Endothelial cell of umbilical vein (primary cell): ENCODE results near the gene TMEM109. TPM values are rescaled to one million over a fixed set of nuclear protein-coding genes. Genes with fewer than 3 reads are reported as not detected.

ENCODE experiments used
- BruUV-seq: library from RNA; stranded (reverse); fragments of 400-500 nt; replicated peaks from 2 replicates; lab custom pipeline; 2021; lab: Mats Ljungman, UMichigan
- CTCF ChIA-PET: fragments of 300-600, 350-600 bp; sonication (Branson Sonifier 250); formaldehyde crosslinking; loops from one replicate; lab custom pipeline; 2021; ENCODE audit warnings: antibody characterized with exemption, inconsistent platforms; lab: Charles Lee
- POLR2A ChIA-PET: fragments of 300-600, 350-600 bp; sonication (Branson Sonifier 250); formaldehyde crosslinking; loops from one replicate; lab custom pipeline; 2021; ENCODE audit warnings: antibody characterized with exemption, inconsistent platforms; lab: Charles Lee
- DNase-seq: peaks from one replicate; pipeline ENCODE4 v3.0.0-alpha.2; 2011; ENCODE audit warnings: low read depth, low spot score
- FAIRE-seq: peaks from 2 replicates; lab custom pipeline; 2011; peaks lifted over from hg19 to GRCh38; lab: Jason Lieb, UNC
- H2AFZ ChIP-seq: 2 replicates; pipeline ENCODE4 v1.6.0; 2012; ENCODE audit warnings: low read depth, low read length, control low read depth, inconsistent platforms
- H3K27ac ChIP-seq: 2 replicates; pipeline ENCODE4 v1.5.1; 2011; ENCODE audit warnings: low read depth, mild to moderate bottlenecking, control low read depth, low read length, moderate library complexity; ENCODE audit not compliant: insufficient read depth
- H3K27me3 ChIP-seq, 2 experiments: 2 replicates each; pipeline versions ENCODE4 v1.6.0 to v1.6.1; 2011; ENCODE audit warnings: low read length in 2 of 2, mixed read lengths in 1 of 2; ENCODE audit not compliant: control insufficient read depth in 2 of 2, insufficient read depth in 2 of 2
- H3K36me3 ChIP-seq, 2 experiments: 2 replicates in 1 of 2; 3 replicates in 1 of 2; pipeline ENCODE4 v1.5.1; 2011; ENCODE audit warnings: low read length in 2 of 2, mild to moderate bottlenecking in 1 of 2, moderate library complexity in 1 of 2; ENCODE audit not compliant: control insufficient read depth in 2 of 2, insufficient read depth in 2 of 2; ENCODE audit errors: extremely low read depth in 1 of 2
- H3K4me1 ChIP-seq: 3 replicates; pipeline ENCODE4 v1.5.1; 2011; ENCODE audit warnings: mild to moderate bottlenecking, low read length; ENCODE audit not compliant: control insufficient read depth, insufficient read depth; ENCODE audit errors: extremely low read depth
- H3K4me2 ChIP-seq: 2 replicates; pipeline ENCODE4 v1.6.1; 2011; ENCODE audit warnings: low read length, control low read depth, mixed read lengths; ENCODE audit not compliant: insufficient read depth
- H3K4me3 ChIP-seq, 3 experiments: fragments of 200-600 bp in 1 of 3; sonication (generic), shearing (Covaris generic) in 1 of 3; replicated peaks in 1 of 3; 2 replicates each; pipeline ENCODE4 v1.5.1; 2011 to 2016; ENCODE audit warnings: control low read depth in 3 of 3, low read length in 3 of 3, mild to moderate bottlenecking in 2 of 3, inconsistent platforms in 1 of 3, low read depth in 1 of 3, moderate library complexity in 1 of 3; ENCODE audit not compliant: insufficient read depth in 1 of 3
- H3K79me2 ChIP-seq: 2 replicates; pipeline ENCODE4 v1.6.0; 2012; ENCODE audit warnings: low read length, inconsistent platforms; ENCODE audit not compliant: control insufficient read depth, insufficient read depth
- H3K9ac ChIP-seq: replicated peaks from 2 replicates; pipeline ENCODE3; 2011; ENCODE audit warnings: low read length, control low read depth; ENCODE audit not compliant: insufficient read depth; ENCODE audit errors: extremely low read depth
- H3K9me1 ChIP-seq: replicated peaks from 3 replicates; pipeline ENCODE4 v1.6.0; 2011; ENCODE audit warnings: mild to moderate bottlenecking, low read length; ENCODE audit not compliant: control insufficient read depth, insufficient read depth; ENCODE audit errors: extremely low read depth
- H3K9me3 ChIP-seq: replicated peaks from 2 replicates; pipeline ENCODE4 v1.5.1; 2012; ENCODE audit warnings: low read length, inconsistent platforms; ENCODE audit not compliant: control insufficient read depth, insufficient read depth
- H4K20me1 ChIP-seq: replicated peaks from 2 replicates; pipeline ENCODE3; 2011; ENCODE audit warnings: mild to moderate bottlenecking, low read length; ENCODE audit not compliant: control insufficient read depth, insufficient read depth; ENCODE audit errors: extremely low read depth
- FOS ChIP-seq: IDR thresholded peaks from 2 replicates; pipeline ENCODE4 v1.6.1; 2011; ENCODE audit warnings: mild to moderate bottlenecking, low read length, moderate library complexity, borderline replicate concordance; ENCODE audit not compliant: insufficient read depth
- GATA2 ChIP-seq: IDR thresholded peaks from 2 replicates; pipeline ENCODE4 v1.7.0; 2011; ENCODE audit warnings: low read depth, mild to moderate bottlenecking, moderate library complexity, mixed read lengths, low read length; ENCODE audit not compliant: insufficient read length, insufficient read depth
- JUN ChIP-seq: IDR thresholded peaks from 2 replicates; pipeline ENCODE4 v1.6.1; 2011; ENCODE audit warnings: borderline replicate concordance, low read depth; ENCODE audit not compliant: insufficient read length, insufficient read depth
- MYC ChIP-seq: IDR thresholded peaks from one replicate; pipeline ENCODE4 v1.6.1; 2011; ENCODE audit warnings: mild to moderate bottlenecking, low read depth, low read length
- POLR2A ChIP-seq: IDR thresholded peaks from 2 replicates; pipeline ENCODE4 v1.6.1; 2012; ENCODE audit warnings: low read depth, mild to moderate bottlenecking, control low read depth, low read length
- POLR2AphosphoS5 ChIP-seq: IDR thresholded peaks from 2 replicates; pipeline ENCODE4 v1.6.1; 2012; ENCODE audit warnings: low read depth, mild to moderate bottlenecking, control low read depth, low read length, moderate library complexity; ENCODE audit not compliant: insufficient read depth
- dilution Hi-C: fragments of 300-500 bp; cut with MboI; formaldehyde crosslinking; loops from one replicate; pipeline ENCODE4 v1.15.0; 2019; ENCODE audit warnings: low sequenced_read_pairs; ENCODE audit not compliant: extremely low pct_ligation_motif_present
- intact Hi-C: fragments of 100-400 bp; cut with micrococcal nuclease; formaldehyde crosslinking; loops from one replicate; pipeline ENCODE4 v1.10.0; 2022
- polyA plus RNA-seq, 4 experiments: library from polyadenylated mRNA; depleted of rRNA in 3 of 4; stranded (reverse) in 3 of 4; unstranded in 1 of 4; fragments of >200 nt; gene quantifications; 2 replicates each; pipeline versions ENCODE4 v1.2.1 to v1.2.3, GENCODE V29; 2011 to 2012; ENCODE audit warnings: missing spikeins in 1 of 4
- total RNA-seq: library from RNA; stranded (reverse); gene quantifications from 2 replicates; pipeline ENCODE4 v1.2.3, GENCODE V29; 2021

The TMEM109 gene
- total and polyA plus RNA-seq, 2 donors (not counting 3 experiments of a cell fraction or from before 2014, with no cell fraction given) = 143 to 192 TPM

- no peak for DNase-seq
- Histone ChIP-seq H3K4me2 (no peak overlapping the region), H3K79me2 (no peaks in the 10 kb centered on the region), H3K9me3 (no peaks in the 10 kb centered on the region), H2AFZ (no peak overlapping the region), H3K27ac (no peak overlapping the region), H3K9ac (no peak overlapping the region), H3K9me1 (no peaks in the 10 kb centered on the region), H4K20me1 (no peaks in the 10 kb centered on the region), H3K4me1 (peaks cover 20% of the 10 kb centered on the region), H3K36me3 (peaks cover 5 to 9% of the 10 kb centered on the region in 2 experiments), H3K4me3 (no peak overlapping the region), H3K27me3 (no peaks in the 10 kb centered on the region)
- no TSS peak for BruUV-seq
- POLR2A ChIA-PET = no interaction called here
- dilution Hi-C loops (no loop called here), intact Hi-C loops (no loop called here)
- TF ChIP-seq MYC (no peak), GATA2 (no peak), FOS (no peak), JUN (no peak), POLR2A (no peak)
- CTCF ChIA-PET = interaction anchor here (0.9 to 9.3 kb wide), 6 partner anchors 10 to 115 kb away, joined by 3 to 607 read pairs (median 4); partner anchors contain the start of gene TMEM109
- no peak for FAIRE-seq
Measured at GRCh38 chr11:60890696-60891095, 23.3 kb upstream of the TMEM109 start.

GRCh38 chr11:60891103-60891741, 22.7 kb upstream of the TMEM109 start:
- Histone ChIP-seq H3K36me3 (peaks cover 8 to 9% of the 10 kb centered on the region in 2 experiments), H3K79me2 (no peaks in the 10 kb centered on the region), H3K27ac (peak overlapping the region; percentile 40), H3K4me1 (peaks cover 20% of the 10 kb centered on the region), H3K9me3 (no peaks in the 10 kb centered on the region), H3K27me3 (no peaks in the 10 kb centered on the region), H2AFZ (no peak overlapping the region), H3K9me1 (no peaks in the 10 kb centered on the region), H3K4me2 (no peak overlapping the region), H3K9ac (no peak overlapping the region), H3K4me3 (no peak overlapping the region), H4K20me1 (no peaks in the 10 kb centered on the region)
- TF ChIP-seq GATA2 = peak; percentile 74
- TF ChIP-seq POLR2AphosphoS5 = peak; percentile 38
- no peak for TF ChIP-seq POLR2A
- intact Hi-C loops = no loop called here
- no TSS peak for BruUV-seq
- FAIRE-seq (peak; percentile 83), DNase-seq (peak; percentile 86)
- ChIA-PET POLR2A (interaction anchor here (0.5 kb wide), 1 partner anchor 45 kb away, joined by 3 read pairs; no protein-coding TSS in a partner anchor), CTCF (interaction anchor here (0.9 to 9.3 kb wide), 8 partner anchors 9 to 128 kb away, joined by 3 to 607 read pairs (median 4); partner anchors contain the start of gene TMEM109)
- dilution Hi-C loops = no loop called here
